Measurements from ENCODE around the gene CAMK2B. TPM values are rescaled to one million over a fixed set of nuclear protein-coding genes. Genes with fewer than 3 reads are reported as not detected.
"Not testable (repeated sequence)": the region's sequence is repeated elsewhere in the genome, so short reads cannot be mapped to it uniquely, and the experiment has no call there.

Gene CAMK2B
- total RNA-seq, 1 donor from 2014 or later: 3.2 TPM

DNA sequence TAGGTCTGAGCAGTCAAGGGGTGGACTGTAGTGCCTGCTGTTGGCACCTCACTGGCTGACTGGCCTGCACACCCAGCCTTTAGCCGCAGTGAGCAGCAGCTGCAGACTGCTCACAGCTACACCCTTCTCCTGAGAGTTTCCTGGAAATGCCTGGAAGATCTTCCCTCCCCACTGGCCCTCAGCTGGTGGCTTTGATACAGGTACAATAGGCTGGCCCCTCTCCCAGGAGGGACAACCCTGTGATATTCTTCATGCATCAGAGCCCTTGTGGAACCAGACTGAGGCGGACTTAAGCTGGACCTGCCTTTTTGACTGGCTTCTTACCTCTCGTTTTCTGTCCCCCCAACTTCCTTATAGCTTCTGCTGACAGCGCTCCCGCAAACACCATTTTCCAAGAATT lies 142.6 kb downstream of the CAMK2B start:
- H3K4me3 ChIP-seq: no peak overlapping the region
- no peak overlapping the region for H3K27ac ChIP-seq
- TF ChIP-seq, protein P1, sequence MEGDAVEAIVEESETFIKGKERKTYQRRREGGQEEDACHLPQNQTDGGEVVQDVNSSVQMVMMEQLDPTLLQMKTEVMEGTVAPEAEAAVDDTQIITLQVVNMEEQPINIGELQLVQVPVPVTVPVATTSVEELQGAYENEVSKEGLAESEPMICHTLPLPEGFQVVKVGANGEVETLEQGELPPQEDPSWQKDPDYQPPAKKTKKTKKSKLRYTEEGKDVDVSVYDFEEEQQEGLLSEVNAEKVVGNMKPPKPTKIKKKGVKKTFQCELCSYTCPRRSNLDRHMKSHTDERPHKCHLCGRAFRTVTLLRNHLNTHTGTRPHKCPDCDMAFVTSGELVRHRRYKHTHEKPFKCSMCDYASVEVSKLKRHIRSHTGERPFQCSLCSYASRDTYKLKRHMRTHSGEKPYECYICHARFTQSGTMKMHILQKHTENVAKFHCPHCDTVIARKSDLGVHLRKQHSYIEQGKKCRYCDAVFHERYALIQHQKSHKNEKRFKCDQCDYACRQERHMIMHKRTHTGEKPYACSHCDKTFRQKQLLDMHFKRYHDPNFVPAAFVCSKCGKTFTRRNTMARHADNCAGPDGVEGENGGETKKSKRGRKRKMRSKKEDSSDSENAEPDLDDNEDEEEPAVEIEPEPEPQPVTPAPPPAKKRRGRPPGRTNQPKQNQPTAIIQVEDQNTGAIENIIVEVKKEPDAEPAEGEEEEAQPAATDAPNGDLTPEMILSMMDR (IDR thresholded peaks at IDR 0.05): no peak
- peaks cover 0 to 7% of the 10 kb centered on the region in 2 donors for H3K9me3 ChIP-seq
- intact Hi-C loops (cut with DNase I): no loop called here
- H3K27me3 ChIP-seq: no peaks in the 10 kb centered on the region
- H3K36me3 ChIP-seq: no peaks in the 10 kb centered on the region
- no peak for DNase-seq (ENCODE audit: low spot score in 2 of 2)
- no peaks in the 10 kb centered on the region for H3K4me1 ChIP-seq

DNA sequence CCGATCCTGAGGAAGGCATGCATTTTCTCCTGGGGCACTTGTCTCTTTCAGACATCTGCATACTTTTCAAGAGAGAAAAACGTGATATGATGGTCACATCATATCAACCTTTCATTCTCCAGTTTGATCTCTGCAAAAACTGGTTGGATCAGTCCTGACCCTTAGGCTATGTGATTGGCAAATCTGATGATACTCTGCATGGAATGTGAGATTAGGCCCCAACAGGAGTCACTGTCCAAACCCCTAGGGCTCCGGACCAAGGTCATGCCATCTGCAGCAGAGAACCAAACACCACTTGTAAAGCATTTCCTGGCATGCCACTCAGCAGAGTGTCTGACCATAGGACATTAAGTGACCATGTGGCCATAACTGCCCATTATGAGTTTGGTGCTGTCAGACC lies 144.8 kb downstream of the CAMK2B start:
- DNase-seq (ENCODE audit: low spot score in 2 of 2): no peak
- Histone ChIP-seq H3K27ac (no peak overlapping the region), H3K9me3 (peaks cover 0 to 7% of the 10 kb centered on the region in 2 donors), H3K4me1 (no peaks in the 10 kb centered on the region), H3K4me3 (no peak overlapping the region), H3K36me3 (no peaks in the 10 kb centered on the region), H3K27me3 (no peaks in the 10 kb centered on the region)
- intact Hi-C loops (cut with DNase I): no loop called here
- TF ChIP-seq, protein P1 (IDR thresholded peaks at IDR 0.05): no peak

DNA sequence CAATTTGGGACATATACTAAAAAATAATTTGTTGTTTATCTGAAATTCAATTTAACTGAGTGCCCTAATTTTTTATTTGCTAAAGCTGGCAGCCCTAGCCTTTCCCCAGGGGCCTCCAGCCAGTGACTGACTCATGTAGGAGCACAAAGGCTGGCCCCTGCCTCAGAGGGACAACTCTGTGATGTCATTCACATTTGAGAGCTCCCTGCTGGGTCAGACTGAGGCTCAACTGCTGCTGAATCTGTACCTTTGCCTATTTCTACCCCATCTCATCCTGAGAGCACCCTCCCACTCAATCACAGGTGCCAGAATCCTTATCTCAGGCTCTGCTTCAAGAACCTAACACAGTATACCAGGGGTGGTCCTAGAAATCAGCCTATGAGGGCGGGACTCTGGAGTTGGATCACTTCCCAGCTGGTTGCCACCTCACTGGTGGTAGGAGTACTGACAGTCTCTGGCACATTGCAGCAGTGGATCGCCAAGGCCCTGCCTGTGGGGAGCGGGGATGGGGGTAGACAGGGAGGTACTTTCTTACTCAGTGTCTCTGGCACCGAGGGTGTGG lies 147.7 kb downstream of the CAMK2B start:
- no peaks in the 10 kb centered on the region for H3K4me1 ChIP-seq
- no peaks in the 10 kb centered on the region for H3K27me3 ChIP-seq
- H3K27ac ChIP-seq: peak overlapping the region in 1 of 2 donors; percentile 58
- no peak overlapping the region for H3K4me3 ChIP-seq
- intact Hi-C loops (cut with DNase I): no loop called here
- TF ChIP-seq, protein P1 (IDR thresholded peaks at IDR 0.05): no peak
- H3K9me3 ChIP-seq: peaks cover 0 to under 1% of the 10 kb centered on the region in 2 donors
- no peak for DNase-seq (ENCODE audit: low spot score in 2 of 2)
- H3K36me3 ChIP-seq: no peaks in the 10 kb centered on the region

DNA sequence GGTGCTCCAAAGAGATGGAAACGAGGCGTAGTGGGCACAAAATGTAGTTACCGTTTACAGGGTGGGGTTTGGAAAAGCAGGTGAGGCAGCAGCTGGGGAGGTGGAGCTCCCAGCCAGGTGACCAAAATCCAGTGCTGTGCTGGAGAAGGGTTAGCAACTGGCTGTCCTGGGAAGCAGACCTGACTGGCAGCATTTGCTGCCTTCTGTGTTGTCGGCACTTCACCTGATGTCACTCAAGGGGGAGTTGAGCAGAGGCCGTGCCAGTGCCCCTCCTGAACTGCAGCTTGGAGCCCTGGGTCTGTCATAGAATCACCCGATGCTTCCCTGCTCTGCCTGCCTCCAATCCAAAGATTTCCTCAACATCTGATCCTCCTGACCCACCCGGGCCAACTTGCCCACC lies 148.9 kb downstream of the CAMK2B start:
- Histone ChIP-seq H3K9me3 (no peaks in the 10 kb centered on the region), H3K4me3 (no peak overlapping the region), H3K27ac (no peak overlapping the region), H3K36me3 (no peaks in the 10 kb centered on the region), H3K27me3 (no peaks in the 10 kb centered on the region), H3K4me1 (no peaks in the 10 kb centered on the region)
- TF ChIP-seq, protein P1 (IDR thresholded peaks at IDR 0.05): no peak
- intact Hi-C loops (cut with DNase I): no loop called here
- no peak for DNase-seq (ENCODE audit: low spot score in 2 of 2)

DNA sequence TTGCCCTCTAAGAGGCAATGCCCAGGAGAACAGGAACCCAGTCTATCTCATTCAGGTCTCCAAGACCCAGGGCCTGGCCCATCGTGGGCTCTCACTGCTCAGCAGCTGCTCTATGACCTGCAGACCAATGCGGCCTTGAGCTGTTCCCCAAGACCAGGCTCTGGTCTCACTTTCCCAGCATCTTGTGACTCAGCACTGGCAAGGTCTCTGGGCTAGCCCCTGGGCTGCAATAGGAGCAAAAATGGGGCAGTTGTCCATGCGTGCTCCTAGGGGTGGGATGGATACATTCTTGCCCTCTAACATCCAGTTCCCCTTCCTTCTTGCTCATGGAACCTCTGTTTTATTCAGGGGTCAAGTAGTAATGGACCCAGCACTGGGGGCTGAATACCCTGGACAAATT lies 149.7 kb downstream of the CAMK2B start:
- Histone ChIP-seq H3K4me3 (no peak overlapping the region), H3K27me3 (no peaks in the 10 kb centered on the region), H3K36me3 (no peaks in the 10 kb centered on the region), H3K9me3 (no peaks in the 10 kb centered on the region), H3K4me1 (no peaks in the 10 kb centered on the region), H3K27ac (no peak overlapping the region)
- no peak for DNase-seq (ENCODE audit: low spot score in 2 of 2)
- intact Hi-C loops (cut with DNase I): no loop called here
- TF ChIP-seq, protein P1 (IDR thresholded peaks at IDR 0.05): no peak

DNA sequence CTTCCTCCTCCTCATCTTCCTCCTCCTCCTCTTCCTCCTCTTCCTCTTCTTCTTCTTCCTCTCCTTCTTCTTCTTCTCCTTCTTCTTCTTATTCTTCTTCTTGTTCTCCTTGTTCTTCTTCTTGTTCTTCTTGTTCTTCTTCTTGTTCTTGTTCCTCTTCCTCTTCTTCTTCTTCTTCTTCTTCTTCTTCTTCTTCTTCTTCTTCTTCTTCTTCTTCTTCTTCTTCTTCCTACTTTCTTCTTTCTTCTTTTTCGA lies 150.8 kb downstream of the CAMK2B start:
- H3K9me3 ChIP-seq; H3K4me1 ChIP-seq; H3K4me3 ChIP-seq; H3K27me3 ChIP-seq; H3K27ac ChIP-seq; DNase-seq (ENCODE audit: low spot score in 2 of 2); intact Hi-C loops (cut with DNase I); H3K36me3 ChIP-seq: not testable (repeated sequence)
